H9 (cell line): ENCODE data around the gene POLH. TPM values are rescaled to one million over a fixed set of nuclear protein-coding genes. Genes with fewer than 3 reads are reported as not detected.

ENCODE experiments used
- DNase-seq: peaks from one replicate; pipeline ENCODE4 v3.0.0-alpha.2; 2017
- H2AFZ ChIP-seq: one replicate; pipeline ENCODE4 v1.6.1; 2013; ENCODE audit warnings: mild to moderate bottlenecking, low read length, control low read depth, moderate library complexity
- H2AK5ac ChIP-seq: 2 replicates; pipeline ENCODE4 v1.6.1; 2013; ENCODE audit warnings: low read length, control low read depth, mixed read lengths; ENCODE audit not compliant: insufficient read length
- H2BK120ac ChIP-seq: one replicate; pipeline ENCODE4 v1.6.1; 2013; ENCODE audit warnings: low read depth, mild to moderate bottlenecking, low read length, control low read depth, inconsistent platforms; ENCODE audit not compliant: poor library complexity, severe bottlenecking
- H2BK12ac ChIP-seq: 2 replicates; pipeline ENCODE4 v1.6.1; 2013; ENCODE audit warnings: low read length, control low read depth, mixed read lengths, low read depth; ENCODE audit not compliant: insufficient read length
- H2BK15ac ChIP-seq: 2 replicates; pipeline ENCODE4 v1.6.1; 2013; ENCODE audit warnings: low read depth, low read length, control low read depth
- H2BK20ac ChIP-seq: one replicate; pipeline ENCODE4 v1.6.1; 2013; ENCODE audit warnings: low read depth, mild to moderate bottlenecking, low read length, control low read depth, inconsistent platforms; ENCODE audit not compliant: poor library complexity, severe bottlenecking
- H2BK5ac ChIP-seq: 2 replicates; pipeline ENCODE4 v1.6.1; 2013; ENCODE audit warnings: low read length, control low read depth, mixed read lengths; ENCODE audit not compliant: insufficient read length
- H3K14ac ChIP-seq: 2 replicates; pipeline ENCODE4 v1.6.1; 2013; ENCODE audit warnings: low read length, control low read depth; ENCODE audit not compliant: insufficient read depth
- H3K18ac ChIP-seq: 2 replicates; pipeline ENCODE4 v1.6.1; 2013; ENCODE audit warnings: low read depth, mild to moderate bottlenecking, mixed read lengths, low read length, control low read depth; ENCODE audit not compliant: insufficient read length
- H3K23ac ChIP-seq: 2 replicates; pipeline ENCODE4 v1.6.1; 2013; ENCODE audit warnings: low read length, control low read depth, mixed read lengths, low read depth; ENCODE audit not compliant: insufficient read length
- H3K23me2 ChIP-seq: 2 replicates; pipeline ENCODE4 v1.6.1; 2013; ENCODE audit warnings: low read depth, mild to moderate bottlenecking, mixed read lengths, low read length, control low read depth; ENCODE audit not compliant: insufficient read length, poor library complexity, severe bottlenecking
- H3K27ac ChIP-seq: 2 replicates; pipeline ENCODE4 v1.5.1; 2013; ENCODE audit warnings: low read length, control low read depth, mixed read lengths, low read depth; ENCODE audit not compliant: insufficient read length
- H3K27me3 ChIP-seq: 2 replicates; pipeline ENCODE4 v1.6.1; 2013; ENCODE audit warnings: low read length, control low read depth, inconsistent platforms; ENCODE audit not compliant: insufficient read depth
- H3K4ac ChIP-seq: 2 replicates; pipeline ENCODE4 v1.6.1; 2013; ENCODE audit warnings: low read depth, mild to moderate bottlenecking, control low read depth, inconsistent platforms, low read length, moderate library complexity
- H3K4me1 ChIP-seq: 2 replicates; pipeline ENCODE4 v1.6.1; 2013; ENCODE audit warnings: low read length, control low read depth, inconsistent platforms; ENCODE audit not compliant: insufficient read depth
- H3K4me2 ChIP-seq: 2 replicates; pipeline ENCODE4 v1.6.1; 2013; ENCODE audit warnings: low read length, control low read depth, mixed read lengths; ENCODE audit not compliant: insufficient read length, insufficient read depth
- H3K56ac ChIP-seq: 2 replicates; pipeline ENCODE4 v1.6.1; 2013; ENCODE audit warnings: low read depth, mild to moderate bottlenecking, mixed read lengths, low read length, control low read depth; ENCODE audit not compliant: insufficient read length
- H3K79me1 ChIP-seq: 2 replicates; pipeline ENCODE4 v1.6.1; 2013; ENCODE audit warnings: low read depth, mild to moderate bottlenecking, moderate library complexity, low read length, control low read depth, inconsistent platforms; ENCODE audit not compliant: insufficient read depth, poor library complexity, severe bottlenecking
- H3K79me2 ChIP-seq: 2 replicates; pipeline ENCODE4 v1.6.1; 2013; ENCODE audit warnings: low read length, control low read depth, inconsistent platforms; ENCODE audit not compliant: insufficient read depth
- H3K9ac ChIP-seq: 2 replicates; pipeline ENCODE4 v1.6.1; 2013; ENCODE audit warnings: low read length, control low read depth, mixed read lengths; ENCODE audit not compliant: insufficient read length; ENCODE audit errors: extremely low read depth
- H3K9me3 ChIP-seq: one replicate; pipeline ENCODE4 v1.6.1; 2013; ENCODE audit warnings: low read depth, low read length, inconsistent platforms; ENCODE audit not compliant: control insufficient read depth
- H3T11ph ChIP-seq: one replicate; pipeline ENCODE4 v1.6.1; 2013; ENCODE audit warnings: mild to moderate bottlenecking, low read length, control low read depth, inconsistent platforms
- H4K20me1 ChIP-seq: one replicate; pipeline ENCODE4 v1.6.1; 2013; ENCODE audit not compliant: control insufficient read depth, insufficient read length, insufficient read depth
- H4K5ac ChIP-seq: 2 replicates; pipeline ENCODE4 v1.6.1; 2013; ENCODE audit warnings: low read depth, mild to moderate bottlenecking, mixed read lengths, low read length, control low read depth; ENCODE audit not compliant: insufficient read length
- H4K8ac ChIP-seq: replicated peaks from 2 replicates; pipeline ENCODE4 v1.6.1; 2013; ENCODE audit warnings: low read length, control low read depth, mixed read lengths, low read depth; ENCODE audit not compliant: insufficient read length
- H4K91ac ChIP-seq: 2 replicates; pipeline ENCODE4 v1.6.1; 2013; ENCODE audit warnings: low read depth, mild to moderate bottlenecking, moderate library complexity, mixed read lengths, low read length, control low read depth; ENCODE audit not compliant: insufficient read length
- H3K27ac Mint-ChIP-seq, 3 experiments: 2 replicates in 2 of 3; 3 replicates in 1 of 3; pipeline ENCODE4 v1.8.0; 2020 to 2021; ENCODE audit warnings: mixed read lengths in 3 of 3, mild to moderate bottlenecking in 1 of 3, moderate library complexity in 1 of 3
- H3K27me3 Mint-ChIP-seq: 2 replicates; pipeline ENCODE4 v1.8.0; 2021; ENCODE audit warnings: low read depth, mild to moderate bottlenecking, moderate library complexity, mixed read lengths
- H3K36me3 Mint-ChIP-seq, 3 experiments: 2 replicates in 2 of 3; 3 replicates in 1 of 3; pipeline ENCODE4 v1.8.0; 2020 to 2021; ENCODE audit warnings: low read depth in 3 of 3, mixed read lengths in 3 of 3; ENCODE audit not compliant: insufficient read depth in 1 of 3
- H3K4me1 Mint-ChIP-seq, 2 experiments: 2 replicates each; pipeline ENCODE4 v1.8.0; 2020; ENCODE audit warnings: mixed read lengths in 2 of 2
- H3K4me3 Mint-ChIP-seq, 2 experiments: 2 replicates in 1 of 2; 3 replicates in 1 of 2; pipeline ENCODE4 v1.8.0; 2020 to 2021; ENCODE audit warnings: mild to moderate bottlenecking in 2 of 2, mixed read lengths in 2 of 2, moderate library complexity in 1 of 2
- H3K9me3 Mint-ChIP-seq, 2 experiments: 2 replicates in 1 of 2; 3 replicates in 1 of 2; pipeline ENCODE4 v1.8.0; 2020; ENCODE audit warnings: mild to moderate bottlenecking in 2 of 2, mixed read lengths in 2 of 2, moderate library complexity in 1 of 2
- WGBS: extraction: QIAGEN DNeasy Blood & Tissue Kit; methylation state at CpG from one replicate; pipeline ENCODE4 v1.1.7; 2013; ENCODE audit warnings: missing lambda C conversion rate, low lambda C conversion rate, mixed read lengths; ENCODE audit not compliant: insufficient read length; ENCODE audit errors: extremely low coverage; 5-methylcytosine and 5-hydroxymethylcytosine counted together
- total RNA-seq: library from RNA; stranded (reverse); gene quantifications from 2 replicates; pipeline ENCODE4 v1.2.1, GENCODE V29; 2021
- TF ChIP-seq, protein P1 (sequence below): fragments of 200-600 bp; sonication (generic); conservative IDR thresholded peaks from 3 replicates; pipeline ENCODE4 v1.8.0; 2021; ENCODE audit warnings: antibody characterized with exemption, mild to moderate bottlenecking

The POLH gene
- total RNA-seq, 1 experiment from 2014 or later = 12.6 TPM

DNA sequence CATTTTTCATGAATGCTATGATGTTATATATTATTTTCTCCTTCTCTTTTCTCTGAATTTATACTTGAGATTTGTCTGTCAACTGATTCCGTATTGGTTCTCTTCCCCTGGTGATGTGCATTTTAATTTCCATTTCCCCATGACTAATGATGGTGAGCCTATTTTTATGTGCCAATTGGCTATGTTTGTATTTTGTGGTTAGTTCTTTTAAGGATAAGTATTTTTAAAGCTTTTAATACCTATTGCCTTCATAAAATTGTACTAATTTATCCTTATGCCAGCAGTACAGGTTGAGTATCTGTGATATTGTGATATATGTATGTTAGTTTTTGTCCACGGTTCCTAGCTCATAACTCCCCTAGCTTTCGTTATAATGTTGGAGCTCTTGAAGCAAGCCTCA lies 2.8 kb downstream of the POLH start:
- WGBS = no CpG with 5 or more reads among the region's 3 CpGs
- no peak for DNase-seq

More for the DNA sequence above, 2.8 kb downstream of the POLH start:
- peaks cover 5% of the 10 kb centered on the region in 2 experiments; a peak in 4 of 5 replicates for H3K9me3 Mint-ChIP-seq
- no peak overlapping the region for H4K91ac ChIP-seq
- no peak overlapping the region for H2BK15ac ChIP-seq
- H3K4me2 ChIP-seq = no peak overlapping the region
- no peaks in the 10 kb centered on the region for H3K27me3 Mint-ChIP-seq
- H2AFZ ChIP-seq = no peak overlapping the region
- H3T11ph ChIP-seq = no peak overlapping the region
- H3K27ac ChIP-seq = no peak overlapping the region
- H4K8ac ChIP-seq = no peak overlapping the region
- no peaks in the 10 kb centered on the region for H4K20me1 ChIP-seq
- H3K79me1 ChIP-seq = no peaks in the 10 kb centered on the region
- TF ChIP-seq, protein P1, sequence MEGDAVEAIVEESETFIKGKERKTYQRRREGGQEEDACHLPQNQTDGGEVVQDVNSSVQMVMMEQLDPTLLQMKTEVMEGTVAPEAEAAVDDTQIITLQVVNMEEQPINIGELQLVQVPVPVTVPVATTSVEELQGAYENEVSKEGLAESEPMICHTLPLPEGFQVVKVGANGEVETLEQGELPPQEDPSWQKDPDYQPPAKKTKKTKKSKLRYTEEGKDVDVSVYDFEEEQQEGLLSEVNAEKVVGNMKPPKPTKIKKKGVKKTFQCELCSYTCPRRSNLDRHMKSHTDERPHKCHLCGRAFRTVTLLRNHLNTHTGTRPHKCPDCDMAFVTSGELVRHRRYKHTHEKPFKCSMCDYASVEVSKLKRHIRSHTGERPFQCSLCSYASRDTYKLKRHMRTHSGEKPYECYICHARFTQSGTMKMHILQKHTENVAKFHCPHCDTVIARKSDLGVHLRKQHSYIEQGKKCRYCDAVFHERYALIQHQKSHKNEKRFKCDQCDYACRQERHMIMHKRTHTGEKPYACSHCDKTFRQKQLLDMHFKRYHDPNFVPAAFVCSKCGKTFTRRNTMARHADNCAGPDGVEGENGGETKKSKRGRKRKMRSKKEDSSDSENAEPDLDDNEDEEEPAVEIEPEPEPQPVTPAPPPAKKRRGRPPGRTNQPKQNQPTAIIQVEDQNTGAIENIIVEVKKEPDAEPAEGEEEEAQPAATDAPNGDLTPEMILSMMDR = no peak
- no peak overlapping the region for H3K4me3 Mint-ChIP-seq
- H4K5ac ChIP-seq = no peak overlapping the region
- H3K4me1 Mint-ChIP-seq = peaks cover 18% of the 10 kb centered on the region in 2 experiments
- H3K4ac ChIP-seq = no peak overlapping the region
- H3K79me2 ChIP-seq = peaks cover 11% of the 10 kb centered on the region; the same call in 1 of the 2 replicates
- no peak overlapping the region for H2AK5ac ChIP-seq
- H3K9ac ChIP-seq = no peak overlapping the region
- no peaks in the 10 kb centered on the region for H3K4me1 ChIP-seq
- no peak overlapping the region for H2BK120ac ChIP-seq
- H3K18ac ChIP-seq = no peak overlapping the region
- H3K9me3 ChIP-seq = no peaks in the 10 kb centered on the region
- H2BK20ac ChIP-seq = no peak overlapping the region
- peaks cover 8 to 35% (median 29%) of the 10 kb centered on the region in 3 experiments; a peak in 6 of 7 replicates for H3K36me3 Mint-ChIP-seq
- peaks cover 7% of the 10 kb centered on the region for H3K23me2 ChIP-seq
- H2BK5ac ChIP-seq = no peak overlapping the region
- no peak overlapping the region for H3K56ac ChIP-seq
- H3K27me3 ChIP-seq = no peaks in the 10 kb centered on the region
- H3K27ac Mint-ChIP-seq = no peak overlapping the region; a peak in 1 of 7 replicates
- H3K14ac ChIP-seq = no peak overlapping the region
- H3K23ac ChIP-seq = no peak overlapping the region
- H2BK12ac ChIP-seq = no peak overlapping the region
